Osteocyte (in vitro differentiated cells): ENCODE measurements around the gene SHPK. TPM values are rescaled to one million over a fixed set of nuclear protein-coding genes. Genes with fewer than 3 reads are reported as not detected.

Source experiments
- DNase-seq: peaks from one replicate; pipeline ENCODE4 v3.0.0; 2021; ENCODE audit warnings: mixed read lengths; ENCODE audit not compliant: unreplicated experiment; ENCODE audit errors: extremely low spot score
- H3K27ac Mint-ChIP-seq: one replicate; pipeline ENCODE4 v1.8.0; 2021; ENCODE audit warnings: mild to moderate bottlenecking, mixed read lengths; ENCODE audit not compliant: unreplicated experiment
- H3K27me3 Mint-ChIP-seq: one replicate; pipeline ENCODE4 v1.8.0; 2021; ENCODE audit warnings: mixed read lengths; ENCODE audit not compliant: unreplicated experiment
- H3K36me3 Mint-ChIP-seq: one replicate; pipeline ENCODE4 v1.8.0; 2021; ENCODE audit warnings: mixed read lengths; ENCODE audit not compliant: unreplicated experiment
- H3K4me1 Mint-ChIP-seq: one replicate; pipeline ENCODE4 v1.8.0; 2021; ENCODE audit warnings: mixed read lengths; ENCODE audit not compliant: unreplicated experiment
- H3K4me3 Mint-ChIP-seq: one replicate; pipeline ENCODE4 v1.8.0; 2021; ENCODE audit warnings: mild to moderate bottlenecking, moderate library complexity, mixed read lengths; ENCODE audit not compliant: unreplicated experiment
- H3K9me3 Mint-ChIP-seq: one replicate; pipeline ENCODE4 v1.8.0; 2021; ENCODE audit warnings: mixed read lengths; ENCODE audit not compliant: unreplicated experiment
- total RNA-seq: library from RNA; stranded (reverse); gene quantifications from 2 replicates; pipeline ENCODE4 v1.2.1, GENCODE V29; 2021
- TF ChIP-seq, protein P1 (sequence below): fragments of 200-600 bp; sonication (generic); IDR thresholded peaks from 2 replicates; pipeline ENCODE4 v1.5.0; 2021; ENCODE audit warnings: antibody characterized with exemption, mild to moderate bottlenecking, moderate library complexity

Gene SHPK
- total RNA-seq, 1 donor from 2014 or later: 8.5 TPM

DNA sequence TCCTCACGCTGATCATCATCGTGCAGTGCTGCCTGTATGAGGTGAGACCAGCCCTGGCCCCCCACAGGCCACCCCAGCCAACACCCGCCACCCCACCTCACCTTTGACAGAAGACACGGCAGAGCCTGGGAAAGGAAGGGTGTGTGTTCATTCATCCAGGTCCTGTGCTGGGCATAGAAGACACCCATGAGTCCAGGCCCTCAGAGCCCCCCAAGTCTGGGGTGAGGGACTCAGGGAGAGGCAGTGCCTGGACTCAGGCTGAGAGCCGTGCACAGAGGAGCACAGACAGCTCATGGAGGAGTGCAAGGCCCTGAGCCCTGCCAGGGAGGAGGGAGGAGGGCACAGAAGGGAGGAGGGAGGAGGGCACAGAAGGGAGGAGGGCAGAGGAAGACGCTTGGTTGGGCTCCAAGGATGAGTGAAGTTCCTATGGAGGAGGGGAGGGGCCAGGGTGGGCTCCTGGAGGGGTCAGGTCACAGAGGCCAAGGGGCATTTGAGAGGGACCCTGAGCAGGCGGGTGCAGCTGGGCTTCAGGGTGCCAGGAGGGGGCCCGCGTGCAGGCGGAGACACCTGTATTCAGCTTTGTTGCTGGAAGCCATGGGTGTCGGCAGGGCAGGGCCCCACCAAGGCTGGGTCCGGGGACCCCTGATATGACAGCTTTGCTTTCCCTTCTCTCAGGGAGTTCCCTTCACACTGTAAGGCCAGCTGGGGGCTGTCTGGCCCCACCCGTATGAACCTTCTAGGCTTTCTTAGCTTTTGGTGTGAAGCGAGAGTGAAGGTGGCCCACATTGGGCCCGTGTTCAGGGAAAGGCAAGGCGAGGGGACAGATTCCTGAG, 20.9 kb upstream of the SHPK start:
- H3K4me1 Mint-ChIP-seq: peaks cover 22% of the 10 kb centered on the region
- peaks cover 3% of the 10 kb centered on the region for H3K36me3 Mint-ChIP-seq
- TF ChIP-seq, protein P1, sequence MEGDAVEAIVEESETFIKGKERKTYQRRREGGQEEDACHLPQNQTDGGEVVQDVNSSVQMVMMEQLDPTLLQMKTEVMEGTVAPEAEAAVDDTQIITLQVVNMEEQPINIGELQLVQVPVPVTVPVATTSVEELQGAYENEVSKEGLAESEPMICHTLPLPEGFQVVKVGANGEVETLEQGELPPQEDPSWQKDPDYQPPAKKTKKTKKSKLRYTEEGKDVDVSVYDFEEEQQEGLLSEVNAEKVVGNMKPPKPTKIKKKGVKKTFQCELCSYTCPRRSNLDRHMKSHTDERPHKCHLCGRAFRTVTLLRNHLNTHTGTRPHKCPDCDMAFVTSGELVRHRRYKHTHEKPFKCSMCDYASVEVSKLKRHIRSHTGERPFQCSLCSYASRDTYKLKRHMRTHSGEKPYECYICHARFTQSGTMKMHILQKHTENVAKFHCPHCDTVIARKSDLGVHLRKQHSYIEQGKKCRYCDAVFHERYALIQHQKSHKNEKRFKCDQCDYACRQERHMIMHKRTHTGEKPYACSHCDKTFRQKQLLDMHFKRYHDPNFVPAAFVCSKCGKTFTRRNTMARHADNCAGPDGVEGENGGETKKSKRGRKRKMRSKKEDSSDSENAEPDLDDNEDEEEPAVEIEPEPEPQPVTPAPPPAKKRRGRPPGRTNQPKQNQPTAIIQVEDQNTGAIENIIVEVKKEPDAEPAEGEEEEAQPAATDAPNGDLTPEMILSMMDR: no peak
- DNase-seq: no peak
- H3K27ac Mint-ChIP-seq: no peak overlapping the region
- no peaks in the 10 kb centered on the region for H3K9me3 Mint-ChIP-seq
- no peaks in the 10 kb centered on the region for H3K27me3 Mint-ChIP-seq
- no peak overlapping the region for H3K4me3 Mint-ChIP-seq

GRCh38 chr17:3656353-3656752, 20.3 kb upstream of the SHPK start:
- Mint-ChIP-seq H3K4me3 (no peak overlapping the region), H3K27ac (no peak overlapping the region), H3K9me3 (no peaks in the 10 kb centered on the region), H3K36me3 (peaks cover 3% of the 10 kb centered on the region), H3K4me1 (peaks cover 22% of the 10 kb centered on the region), H3K27me3 (no peaks in the 10 kb centered on the region)
- DNase-seq: no peak
- TF ChIP-seq, protein P1: no peak

DNA sequence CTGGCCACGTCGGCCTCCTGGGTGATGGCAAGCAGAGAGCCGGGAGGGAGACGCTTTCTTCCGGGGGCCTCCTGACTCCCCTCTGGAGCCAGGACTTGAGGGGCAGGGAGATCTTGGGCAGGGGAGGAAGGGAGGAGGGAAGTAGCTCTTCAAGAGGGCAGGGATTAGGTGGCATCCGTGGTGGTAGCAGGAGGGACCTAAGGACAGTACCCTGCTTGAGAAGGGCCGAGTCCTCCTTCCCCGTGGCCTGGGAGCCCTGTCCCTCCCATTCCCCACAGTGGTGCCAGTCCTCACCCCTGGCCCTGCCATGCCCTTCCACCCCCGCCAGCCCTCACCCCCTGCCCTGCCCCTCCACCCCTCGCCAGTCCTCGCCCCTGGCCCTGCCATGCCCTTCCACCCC, 19.7 kb upstream of the SHPK start:
- no peaks in the 10 kb centered on the region for H3K9me3 Mint-ChIP-seq
- H3K27ac Mint-ChIP-seq: no peak overlapping the region
- no peaks in the 10 kb centered on the region for H3K27me3 Mint-ChIP-seq
- no peak for DNase-seq
- peaks cover 19% of the 10 kb centered on the region for H3K4me1 Mint-ChIP-seq
- H3K36me3 Mint-ChIP-seq: no peaks in the 10 kb centered on the region
- no peak overlapping the region for H3K4me3 Mint-ChIP-seq
- TF ChIP-seq, protein P1: no peak

- no peaks in the 10 kb centered on the region for H3K4me1 Mint-ChIP-seq
- H3K36me3 Mint-ChIP-seq: peaks cover 10% of the 10 kb centered on the region
- H3K4me3 Mint-ChIP-seq: no peak overlapping the region
- H3K9me3 Mint-ChIP-seq: no peaks in the 10 kb centered on the region
- TF ChIP-seq, protein P1: peak; percentile 54
- DNase-seq: no peak
- no peaks in the 10 kb centered on the region for H3K27me3 Mint-ChIP-seq
- no peak overlapping the region for H3K27ac Mint-ChIP-seq
Observed at GRCh38 chr17:3647769-3648555, 11.9 kb upstream of the SHPK start.

DNA sequence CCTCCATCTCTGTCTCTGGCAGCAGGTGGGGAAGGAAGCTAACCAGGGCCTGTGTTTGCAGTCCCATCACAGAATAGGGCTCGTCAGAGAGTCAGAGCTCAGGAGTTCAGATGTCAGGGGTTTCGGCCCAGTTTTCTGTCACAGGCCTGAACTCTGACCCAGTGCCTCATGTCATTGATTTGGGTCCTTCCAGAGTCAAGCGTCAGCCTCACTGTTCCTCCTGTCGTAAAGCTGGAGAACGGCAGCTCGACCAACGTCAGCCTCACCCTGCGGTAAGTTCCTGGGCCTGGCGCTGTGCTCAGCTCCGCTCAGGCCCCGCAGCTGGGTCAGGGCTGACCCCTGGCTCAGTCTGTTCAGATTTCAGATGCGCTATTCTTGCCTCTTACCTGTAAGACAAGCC, 11.2 kb upstream of the SHPK start:
- no peak overlapping the region for H3K4me3 Mint-ChIP-seq
- TF ChIP-seq, protein P1: no peak
- no peaks in the 10 kb centered on the region for H3K27me3 Mint-ChIP-seq
- H3K36me3 Mint-ChIP-seq: peaks cover 13% of the 10 kb centered on the region
- no peak for DNase-seq
- H3K27ac Mint-ChIP-seq: no peak overlapping the region
- H3K9me3 Mint-ChIP-seq: no peaks in the 10 kb centered on the region
- H3K4me1 Mint-ChIP-seq: no peaks in the 10 kb centered on the region
